Activated B cell treated with CpG ODN at 0.5 μM for 24 hours (primary cell): Measurements from ENCODE around the gene ZFAND2B. TPM values are rescaled to one million over a fixed set of nuclear protein-coding genes. Genes with fewer than 3 reads are reported as not detected.
A peak's percentile ranks its signal among the peaks of the same experiment; 100 is the strongest.

Experiments
- ATAC-seq: fragments of 200-7000 bp; cut with Tn5 transposase; one replicate; pipeline ENCODE4 v1.10.0; 2021; ENCODE audit warnings: low read depth, mild to moderate bottlenecking, moderate library complexity
- CTCF ChIA-PET: fragments of 350-600 bp; sonication (Branson Sonifier 250); formaldehyde crosslinking; loops from one replicate; lab custom pipeline; 2021; ENCODE audit warnings: antibody characterized with exemption; lab: Charles Lee
- POLR2A ChIA-PET: fragments of 350-600 bp; sonication (Branson Sonifier 250); formaldehyde crosslinking; loops from one replicate; lab custom pipeline; 2021; ENCODE audit warnings: antibody characterized with exemption; lab: Charles Lee
- DNase-seq: peaks from one replicate; pipeline ENCODE4 v3.0.0; 2022
- H3K27ac Mint-ChIP-seq: one replicate; pipeline ENCODE4 v1.8.0; 2020; ENCODE audit warnings: mixed read lengths
- H3K27me3 Mint-ChIP-seq: one replicate; pipeline ENCODE4 v1.8.0; 2021; ENCODE audit warnings: mixed read lengths
- H3K36me3 Mint-ChIP-seq: one replicate; pipeline ENCODE4 v1.8.0; 2021; ENCODE audit warnings: low read depth, mixed read lengths
- H3K4me1 Mint-ChIP-seq: one replicate; pipeline ENCODE4 v1.8.0; 2021; ENCODE audit warnings: mixed read lengths
- H3K4me3 Mint-ChIP-seq: one replicate; pipeline ENCODE4 v1.8.0; 2020; ENCODE audit warnings: mild to moderate bottlenecking, mixed read lengths
- H3K9me3 Mint-ChIP-seq: one replicate; pipeline ENCODE4 v1.8.0; 2020; ENCODE audit warnings: mixed read lengths
- CTCF ChIP-seq: fragments of 200-600 bp; IDR thresholded peaks from one replicate; pipeline ENCODE4 v1.8.0; 2022; ENCODE audit warnings: antibody characterized with exemption, mild to moderate bottlenecking
- intact Hi-C: fragments of 100-400 bp; cut with micrococcal nuclease; formaldehyde crosslinking; loops from one replicate; pipeline ENCODE4 v1.15.1; 2024
- total RNA-seq: library from RNA; stranded (reverse); gene quantifications from 2 replicates; pipeline ENCODE4 v1.2.3, GENCODE V29; 2022

Gene ZFAND2B
- total RNA-seq, 1 donor from 2014 or later = 47.2 TPM

GRCh38 chr2:219174801-219175200, 31.8 kb upstream of the ZFAND2B start:
- TF ChIP-seq CTCF = no peak
- Mint-ChIP-seq H3K4me3 (no peak overlapping the region), H3K27me3 (no peaks in the 10 kb centered on the region), H3K9me3 (no peaks in the 10 kb centered on the region), H3K4me1 (peaks cover 37% of the 10 kb centered on the region), H3K27ac (no peak overlapping the region), H3K36me3 (peaks cover 69% of the 10 kb centered on the region)
- ChIA-PET CTCF (interaction anchor here (1.4 to 4.7 kb wide), 6 partner anchors 16 to 120 kb away, joined by 3 to 33 read pairs (median 6); partner anchors contain the start of gene ZFAND2B), POLR2A (interaction anchor here (0.7 to 4.7 kb wide), 7 partner anchors 32 to 324 kb away, joined by 5 to 98 read pairs (median 32); partner anchors contain the start of genes ANKZF1, ATG9A, DNAJB2 and TUBA4A)
- intact Hi-C loops = loop anchor here (5.0 kb wide), 8 partner anchors 322 to 958 kb away; partner anchors contain the start of genes AAMP, ARPC2, BCS1L and CNOT9
- DNase-seq (no peak), ATAC-seq (no peak)

DNA sequence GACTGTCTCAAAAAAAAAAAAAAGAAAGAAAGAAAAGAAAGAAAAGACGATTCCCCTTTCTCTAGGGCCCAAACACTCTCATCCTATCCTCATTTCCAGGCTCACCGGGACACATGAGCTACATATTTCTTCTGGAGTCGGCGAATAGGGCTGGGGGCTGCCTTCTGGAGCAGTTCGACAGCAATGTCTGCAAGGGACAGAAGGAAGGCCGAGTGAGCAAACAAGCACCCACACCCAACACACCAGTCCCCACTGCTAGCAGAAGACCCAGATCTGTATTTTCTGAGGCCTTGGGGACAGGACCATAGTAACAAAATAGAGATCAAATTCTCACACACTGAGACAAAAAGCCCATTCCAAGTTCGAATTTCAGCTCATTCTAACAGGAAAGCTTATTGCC, 31.1 kb upstream of the ZFAND2B start:
- H3K36me3 Mint-ChIP-seq = peaks cover 75% of the 10 kb centered on the region
- H3K4me3 Mint-ChIP-seq = peak overlapping the region; percentile 96
- peaks cover 40% of the 10 kb centered on the region for H3K4me1 Mint-ChIP-seq
- POLR2A ChIA-PET = interaction anchor here (0.5 to 4.7 kb wide), 20 partner anchors 9 to 807 kb away, joined by 3 to 98 read pairs (median 7); partner anchors contain the start of genes ABCB6, ANKZF1, ATG9A and DNAJB2
- no peak for TF ChIP-seq CTCF
- H3K9me3 Mint-ChIP-seq = no peaks in the 10 kb centered on the region
- H3K27me3 Mint-ChIP-seq = no peaks in the 10 kb centered on the region
- intact Hi-C loops = loop anchor here (5.0 kb wide), 8 partner anchors 322 to 958 kb away; partner anchors contain the start of genes AAMP, ARPC2, BCS1L and CNOT9
- H3K27ac Mint-ChIP-seq = peak overlapping the region; percentile 88
- ATAC-seq (no peak), DNase-seq (no peak)
- CTCF ChIA-PET = interaction anchor here (1.0 to 4.7 kb wide), 8 partner anchors 16 to 123 kb away, joined by 4 to 33 read pairs (median 6); partner anchors contain the start of genes DNAJB2, NHEJ1 and ZFAND2B

DNA sequence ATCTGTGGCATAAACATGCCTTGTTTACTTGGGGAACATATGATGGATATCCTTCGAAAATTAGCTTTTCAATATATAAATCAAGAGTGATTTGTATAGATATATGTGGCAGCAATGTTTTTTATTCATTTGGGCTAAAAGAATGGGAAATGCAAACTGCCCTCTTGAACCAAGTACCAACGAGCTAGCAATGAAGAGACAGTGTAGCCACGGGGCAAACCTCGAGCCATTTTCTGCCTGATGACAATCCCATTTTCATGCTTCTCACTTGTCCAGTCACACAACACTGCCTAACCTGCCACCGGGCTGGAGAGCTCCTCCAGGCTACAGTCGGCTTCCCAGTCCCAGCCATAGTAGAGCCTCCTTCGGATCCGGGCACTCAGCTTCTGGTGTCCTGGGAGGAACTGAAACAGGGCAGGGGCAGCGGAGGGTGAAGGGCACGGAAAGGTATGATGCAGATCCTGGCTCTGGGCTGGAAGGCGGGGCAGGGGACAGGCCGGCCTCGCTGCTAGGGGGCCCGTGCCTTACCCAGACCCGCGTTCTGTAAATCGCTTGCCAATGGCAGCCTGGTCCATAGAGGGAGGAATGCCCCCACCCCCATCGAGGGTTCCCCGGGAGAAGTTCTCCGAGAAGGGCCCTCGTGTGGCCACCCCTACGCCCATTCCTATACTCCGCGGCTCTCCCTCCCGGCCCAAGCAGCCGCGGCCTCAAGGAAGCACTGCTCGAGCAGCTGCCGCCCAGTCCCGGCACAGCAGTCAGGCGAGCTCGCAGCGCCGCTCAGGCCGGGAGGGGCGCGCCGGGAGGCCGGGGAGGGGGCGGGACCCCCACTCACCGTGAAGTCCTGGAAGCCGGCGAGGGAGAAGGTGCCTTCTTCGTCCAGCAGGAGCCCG, 30.4 kb upstream of the ZFAND2B start:
- H3K36me3 Mint-ChIP-seq = peaks cover 78% of the 10 kb centered on the region
- no peaks in the 10 kb centered on the region for H3K9me3 Mint-ChIP-seq
- H3K4me1 Mint-ChIP-seq = peaks cover 40% of the 10 kb centered on the region
- H3K27ac Mint-ChIP-seq = peak overlapping the region; percentile 99
- ATAC-seq (peak; percentile 57), DNase-seq (peak; percentile 69)
- CTCF ChIA-PET = interaction anchor here (1.0 to 4.7 kb wide), 10 partner anchors 17 to 123 kb away, joined by 3 to 33 read pairs (median 6); partner anchors contain the start of genes ABCB6, ANKZF1, ATG9A and DNAJB2
- POLR2A ChIA-PET = interaction anchor here (0.5 to 4.7 kb wide), 34 partner anchors 8 to 957 kb away, joined by 3 to 98 read pairs (median 5); partner anchors contain the start of genes ABCB6, ANKZF1, ATG9A and DNAJB2
- peak overlapping the region; percentile 96 for H3K4me3 Mint-ChIP-seq
- no peaks in the 10 kb centered on the region for H3K27me3 Mint-ChIP-seq
- intact Hi-C loops = loop anchor here (1.0 to 5.0 kb wide), 13 partner anchors 16 to 959 kb away; partner anchors contain the start of genes AAMP, ARPC2, BCS1L and CNOT9
- no peak for TF ChIP-seq CTCF

- H3K4me1 Mint-ChIP-seq = peaks cover 40% of the 10 kb centered on the region
- peak; percentile 87 for DNase-seq
- CTCF ChIA-PET = interaction anchor here (1.0 to 4.7 kb wide), 8 partner anchors 18 to 122 kb away, joined by 3 to 33 read pairs (median 6); partner anchors contain the start of genes ABCB6, ANKZF1, ATG9A and DNAJB2
Measured at GRCh38 chr2:219176818-219177551, 29.6 kb upstream of the ZFAND2B start, which contains the start of gene CNPPD1. CNPPD1 (minus strand) TSS chr2:219176925; CDS start chr2:219176828, 97 bp downstream.

More at GRCh38 chr2:219176818-219177551, 29.6 kb upstream of the ZFAND2B start, which contains the start of gene CNPPD1:
- intact Hi-C loops = loop anchor here (1.0 to 5.0 kb wide), 17 partner anchors 17 to 960 kb away; partner anchors contain the start of genes AAMP, ARPC2, BCS1L and CNOT9
- POLR2A ChIA-PET = interaction anchor here (0.5 to 4.7 kb wide), 32 partner anchors 10 to 958 kb away, joined by 3 to 98 read pairs (median 6); partner anchors contain the start of genes ABCB6, ANKZF1, ATG9A and DNAJB2
- H3K36me3 Mint-ChIP-seq = peaks cover 78% of the 10 kb centered on the region
- no peak for TF ChIP-seq CTCF
- peak; percentile 70 for ATAC-seq
- H3K27me3 Mint-ChIP-seq = no peaks in the 10 kb centered on the region
- H3K9me3 Mint-ChIP-seq = no peaks in the 10 kb centered on the region
- peak within 1 kb of the TSS; percentile 96 for H3K4me3 Mint-ChIP-seq
- H3K27ac Mint-ChIP-seq = peak within 1 kb of the TSS; percentile 99
